Activated CD4-positive, alpha-beta T cell treated with anti-CD3 and anti-CD28 coated beads for 4 hours (primary cell): ENCODE measurements around the gene OBP2B.
"Not testable (repeated sequence)": the region's sequence is repeated elsewhere in the genome, so short reads cannot be mapped to it uniquely, and the experiment has no call there.

Experiments
- DNase-seq, 2 donors: peaks; one replicate each; pipeline ENCODE4 v3.0.0-alpha.2; 2020

Gene OBP2B

DNA sequence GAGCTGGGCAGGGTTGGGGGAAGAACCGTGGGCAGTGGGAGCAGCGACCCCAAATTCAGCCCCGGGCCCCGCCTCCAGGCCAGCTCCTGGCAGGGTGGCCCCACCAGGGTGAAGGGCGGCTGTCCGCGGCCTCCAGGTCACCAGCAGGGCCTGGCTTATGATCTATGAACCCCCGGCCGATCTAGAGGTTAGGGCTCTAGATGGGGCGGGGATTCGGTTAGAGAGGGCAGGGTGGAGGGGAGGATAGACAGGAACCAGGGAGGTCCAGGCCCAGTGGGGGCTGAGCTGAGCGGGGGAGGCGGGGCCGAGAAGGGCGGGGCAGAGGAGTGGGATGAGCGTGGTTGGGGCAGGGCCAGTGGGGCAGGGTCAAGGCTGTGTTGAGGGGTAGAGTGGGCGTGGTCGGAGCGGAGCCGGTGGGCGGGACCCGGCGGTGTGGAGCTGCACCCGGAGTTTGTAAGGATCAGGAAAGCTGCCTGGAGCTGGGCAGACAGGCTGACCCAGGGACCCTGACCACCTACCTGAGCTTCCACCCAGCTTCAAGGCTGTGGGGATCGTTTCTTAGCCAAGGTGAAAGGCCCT is 29.3 kb upstream of the OBP2B start:
- DNase-seq: peak in 1 of 2 donors; percentile 25

DNA sequence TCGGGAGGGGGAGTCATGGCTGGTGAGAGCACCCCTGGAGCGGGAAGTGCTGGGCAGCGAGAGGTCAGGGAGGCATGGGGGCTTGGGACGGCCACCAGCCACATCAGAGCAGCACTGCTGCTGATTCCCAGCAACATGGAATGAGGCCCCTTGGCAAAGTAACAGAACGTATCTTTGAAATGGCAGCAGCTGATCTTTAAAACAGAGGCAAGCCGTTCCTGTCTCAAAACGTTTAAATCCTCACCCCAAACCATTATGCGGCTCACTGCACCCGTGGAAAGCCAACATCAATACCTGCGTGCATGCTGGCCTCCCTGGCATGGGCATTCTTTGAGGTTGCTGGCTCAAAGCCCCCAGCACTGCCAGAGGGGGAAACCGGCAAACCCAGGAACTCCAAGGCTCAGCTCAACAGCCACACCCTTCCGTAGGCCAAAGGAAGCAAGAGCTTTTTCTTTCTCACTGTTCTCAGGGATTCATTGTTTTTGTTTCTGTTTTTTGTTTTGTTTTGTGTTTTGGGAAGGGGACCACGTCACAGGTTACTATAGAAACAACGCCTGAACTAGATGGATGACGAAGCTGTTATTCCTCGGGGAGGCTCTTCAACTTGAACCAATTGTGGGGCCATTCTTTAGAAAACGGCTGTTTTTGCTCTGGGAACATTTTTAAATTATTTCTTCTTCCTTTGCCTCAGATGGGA is 28.1 kb upstream of the OBP2B start:
- DNase-seq: no peak

DNA sequence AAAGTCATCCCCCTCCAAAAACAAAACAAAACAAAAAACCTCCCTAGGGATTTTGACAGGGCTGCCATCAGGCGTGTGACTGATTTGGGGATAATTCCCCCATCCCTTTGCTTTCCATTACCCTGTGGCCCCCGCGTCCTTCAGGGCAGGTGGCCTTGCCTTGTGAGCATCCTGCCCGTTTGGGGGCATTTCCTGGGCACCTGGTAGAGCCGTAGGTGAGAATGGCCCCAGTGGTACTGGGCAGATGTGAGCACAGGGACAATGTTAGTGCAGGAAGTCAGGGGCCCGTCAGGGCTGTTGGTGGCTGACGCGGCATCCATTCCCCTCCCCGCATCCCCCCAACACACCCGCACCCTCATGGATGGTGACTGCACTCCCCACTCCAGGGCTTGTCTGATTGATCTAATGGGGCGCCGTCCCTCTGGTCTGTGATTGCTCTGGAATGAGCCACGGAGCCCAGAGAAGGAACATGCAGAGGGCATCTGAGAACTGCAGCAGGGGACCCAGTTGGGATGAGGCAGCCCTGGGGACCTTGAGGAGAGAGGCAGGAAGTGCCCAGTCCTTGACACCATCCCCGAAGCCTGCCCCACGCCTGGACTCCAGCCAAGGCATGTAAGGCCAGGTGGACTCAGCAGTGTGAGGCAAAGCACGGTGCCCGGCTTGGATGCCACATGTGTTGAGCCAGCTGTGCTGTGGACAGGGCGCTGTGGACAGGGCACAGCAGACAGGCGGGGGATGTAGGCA is 27.4 kb upstream of the OBP2B start:
- not testable (repeated sequence) for DNase-seq

DNA sequence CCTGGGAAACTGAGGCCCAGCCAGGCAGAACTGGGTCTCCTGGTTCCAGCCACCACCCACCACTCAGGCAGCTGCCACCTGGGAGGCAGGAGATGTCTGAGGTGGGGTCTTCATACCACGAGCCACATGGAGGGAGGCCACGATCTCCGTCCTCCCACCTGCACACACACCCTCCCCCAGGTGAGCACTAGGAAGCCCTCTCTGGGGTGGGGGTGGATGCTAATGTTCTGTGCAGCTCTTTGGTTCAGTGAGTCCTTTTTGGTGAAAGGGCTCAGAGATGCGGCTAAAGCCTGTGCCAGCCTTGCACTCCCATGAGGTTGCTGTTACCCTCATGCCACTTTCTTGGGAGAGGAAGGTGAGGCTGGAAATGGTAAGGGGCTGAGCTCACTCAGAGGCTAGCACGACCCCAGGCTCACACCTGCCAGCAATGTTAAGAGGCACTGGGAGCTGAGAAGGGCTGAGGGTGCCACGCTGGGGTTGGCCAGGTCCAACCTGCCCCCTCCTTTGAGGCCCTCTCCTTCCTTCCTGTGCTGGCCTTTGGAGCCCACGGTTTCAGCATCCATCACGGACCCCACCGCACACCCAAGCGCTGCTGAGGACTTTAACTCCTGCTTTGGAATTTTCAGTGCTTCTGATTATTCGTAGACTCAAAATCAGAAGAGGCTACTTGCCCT is 26.6 kb upstream of the OBP2B start:
- no peak for DNase-seq

DNA sequence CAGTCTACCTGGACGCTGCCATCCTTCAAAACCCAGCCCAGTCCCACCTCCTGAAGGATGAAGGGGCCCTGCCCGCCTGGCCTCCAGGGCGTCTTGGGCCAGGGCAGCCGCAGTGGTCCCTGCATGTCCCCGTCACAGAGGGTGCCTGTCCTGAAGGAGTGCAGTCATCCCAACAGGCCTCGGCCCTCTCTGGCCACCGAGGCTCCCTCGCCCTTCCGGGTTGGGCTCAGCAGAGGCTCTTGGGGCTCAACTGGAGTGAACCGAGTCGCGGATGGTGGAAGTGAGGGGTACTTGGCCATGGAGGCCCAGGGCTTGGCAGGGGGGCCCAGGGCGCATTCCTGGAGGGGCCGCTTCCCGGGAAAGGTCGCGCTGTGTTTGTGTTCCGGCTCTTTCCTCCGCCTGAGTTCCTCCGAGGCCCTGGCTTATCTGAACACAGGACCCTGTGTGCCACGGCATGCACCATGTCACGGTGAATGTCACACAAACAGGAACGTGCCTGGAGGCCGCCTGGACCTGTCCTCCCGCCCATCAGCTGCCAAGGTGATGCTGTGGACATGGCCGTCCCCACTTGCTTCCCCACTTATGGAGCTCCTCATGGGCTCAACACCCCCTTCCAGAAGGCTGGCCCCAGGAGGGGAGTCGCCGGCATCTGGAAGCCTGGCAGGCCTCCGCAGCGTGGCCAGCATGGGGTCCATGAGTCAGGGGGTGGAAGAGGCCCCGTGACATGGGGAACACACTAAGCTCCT is 25.7 kb upstream of the OBP2B start:
- DNase-seq: no peak

DNA sequence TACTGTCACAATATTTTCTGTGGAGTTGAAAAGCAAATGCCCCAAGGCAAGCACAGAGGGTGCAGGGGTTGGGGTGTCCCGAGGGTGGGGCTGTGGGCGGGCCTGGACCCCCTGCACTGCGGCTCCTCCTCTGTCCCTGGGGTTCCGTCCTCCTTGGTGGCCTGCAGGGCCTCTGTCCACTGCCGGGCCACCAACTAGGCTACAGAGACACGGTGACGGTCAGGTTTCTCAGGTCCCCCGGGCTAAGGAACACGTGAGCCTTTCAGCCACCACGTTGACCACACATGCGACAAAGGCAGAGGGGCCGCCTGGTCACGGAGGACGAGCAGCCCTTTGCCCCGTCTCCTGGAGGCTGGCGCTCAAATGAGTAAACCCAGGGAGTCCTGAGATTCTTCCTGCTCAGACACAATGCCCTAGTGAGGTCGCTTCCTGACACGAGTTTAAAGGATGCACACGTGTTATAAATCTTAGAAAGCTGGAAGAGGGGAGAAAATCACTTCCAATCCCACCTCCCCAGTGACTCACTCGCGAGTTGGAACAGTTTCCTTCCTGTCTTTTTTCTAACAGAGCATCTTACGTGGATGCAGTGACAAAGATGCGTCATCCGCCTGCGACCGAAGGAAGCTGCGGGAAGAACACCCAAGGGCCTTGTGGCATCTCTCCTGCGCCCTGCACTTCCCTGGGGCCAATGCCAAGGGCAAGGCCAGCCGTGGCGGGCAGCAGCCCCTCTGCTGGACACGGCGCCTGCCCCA is 24.8 kb upstream of the OBP2B start:
- no peak for DNase-seq

DNA sequence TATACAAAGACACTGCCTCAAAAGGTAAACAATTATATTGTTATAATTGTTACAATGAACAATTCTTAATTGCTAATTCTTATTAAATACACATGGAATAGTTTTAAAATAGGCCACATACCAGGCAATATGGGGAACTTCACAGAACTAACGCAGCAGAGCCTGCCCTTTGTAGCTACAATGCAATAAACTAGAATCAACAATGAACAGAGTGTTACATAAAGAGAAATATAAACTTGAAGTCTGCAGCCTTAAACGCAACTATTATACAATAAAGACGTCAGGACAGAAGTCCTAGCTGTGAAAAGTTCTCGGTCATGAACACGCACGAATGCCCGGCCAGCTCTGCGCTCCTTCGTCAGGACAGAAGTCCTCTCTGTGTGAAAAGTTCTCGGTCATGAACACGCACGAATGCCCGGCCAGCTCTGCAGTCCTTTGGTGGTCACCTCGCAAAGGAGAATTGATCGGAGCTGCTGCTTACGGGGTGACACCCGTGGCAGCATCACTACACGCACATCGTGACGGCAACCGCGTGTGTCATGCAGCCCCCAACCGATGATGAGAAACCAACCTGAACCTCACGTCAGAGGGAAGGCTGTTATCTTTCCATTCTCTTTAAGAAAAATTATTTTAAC is 23.0 kb upstream of the OBP2B start:
- not testable (repeated sequence) for DNase-seq

DNA sequence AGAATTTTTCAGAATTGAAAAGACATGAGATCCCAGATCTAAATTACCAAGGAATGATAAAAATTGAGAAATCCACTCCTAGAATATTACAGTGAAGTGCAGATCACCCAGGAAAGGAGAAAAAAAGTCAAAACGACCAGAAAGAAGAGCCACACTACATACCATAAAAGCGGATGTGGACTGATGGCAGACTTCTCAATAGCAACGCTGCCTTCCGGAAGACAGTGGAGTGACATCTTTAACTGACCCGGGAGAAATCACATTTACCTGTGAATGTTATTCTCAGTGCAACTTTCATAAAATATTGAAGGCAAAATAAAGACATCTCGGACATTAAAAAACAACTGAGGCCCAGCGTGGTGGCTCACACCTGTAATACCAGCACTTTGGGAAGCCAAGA is 21.5 kb upstream of the OBP2B start:
- DNase-seq: not testable (repeated sequence)

DNA sequence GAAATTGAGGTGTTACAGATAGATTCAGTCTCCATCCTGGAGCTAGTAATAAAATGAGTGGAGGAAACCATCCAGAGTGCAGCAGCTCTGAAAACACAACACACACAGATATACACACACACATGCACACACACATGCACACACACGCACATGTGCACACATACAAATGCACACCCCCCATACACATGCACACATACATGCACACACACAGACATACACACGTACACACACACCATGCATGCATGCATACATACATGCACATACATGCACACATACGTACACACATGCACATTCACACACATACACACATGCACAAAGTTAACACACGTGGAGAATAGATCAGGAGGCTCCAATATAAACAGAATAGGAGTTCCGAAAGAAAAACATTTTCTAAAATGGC is 21.0 kb upstream of the OBP2B start:
- no peak for DNase-seq

DNA sequence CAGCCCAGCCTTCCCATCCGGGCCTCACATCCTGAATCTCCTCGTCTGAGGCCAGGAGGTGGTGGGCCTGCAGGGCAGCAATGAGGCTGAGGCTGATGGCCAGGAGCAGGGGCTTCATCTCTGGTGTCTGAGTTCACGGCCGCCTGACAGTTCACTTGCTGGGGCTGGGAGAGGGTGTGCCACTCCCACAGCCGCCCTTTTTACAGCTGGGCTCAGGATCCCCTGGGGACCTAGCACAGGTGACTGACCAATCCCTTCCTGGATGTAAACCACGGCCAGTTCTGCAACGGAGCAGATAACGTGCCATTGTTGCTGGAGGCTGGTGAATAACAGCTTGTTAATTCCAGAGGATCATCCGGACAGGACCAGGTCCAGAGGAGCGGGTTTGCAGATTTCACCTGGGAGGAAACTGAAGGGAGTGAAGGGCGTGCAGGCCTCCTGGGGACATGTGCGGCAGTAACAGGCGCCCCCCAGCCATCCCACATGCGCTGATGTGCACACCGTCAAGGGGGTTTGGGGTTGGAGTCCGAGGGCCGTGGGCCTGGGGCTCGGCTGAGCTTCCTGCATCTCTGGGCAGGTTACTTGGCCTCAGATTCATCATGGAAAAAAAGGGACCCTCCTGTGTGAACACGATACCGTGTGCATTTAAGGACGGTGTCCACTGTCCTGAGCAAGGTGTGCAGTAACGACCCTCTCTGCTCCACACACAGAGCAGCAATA is 19.6 kb upstream of the OBP2B start:
- DNase-seq: not testable (repeated sequence)

DNA sequence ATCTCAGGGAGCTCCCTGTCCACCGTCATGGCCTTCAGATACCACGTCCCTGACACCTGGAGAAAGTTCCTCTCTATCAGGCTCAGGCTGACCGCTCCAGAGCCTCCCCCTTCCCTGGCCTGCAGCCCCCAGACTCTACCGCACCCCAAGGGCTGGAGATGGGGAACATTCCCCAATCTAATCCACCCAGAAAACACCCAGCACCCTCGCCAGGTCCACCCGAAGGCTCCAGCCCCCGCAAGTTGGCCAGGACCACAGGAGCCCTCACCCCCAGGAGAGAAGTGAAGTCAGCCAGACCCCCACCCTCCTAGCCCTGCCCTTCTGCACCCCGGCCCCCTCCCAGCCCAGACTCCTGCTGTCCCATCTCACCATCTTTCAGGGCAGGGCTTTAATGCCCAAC is 18.9 kb upstream of the OBP2B start:
- not testable (repeated sequence) for DNase-seq

DNA sequence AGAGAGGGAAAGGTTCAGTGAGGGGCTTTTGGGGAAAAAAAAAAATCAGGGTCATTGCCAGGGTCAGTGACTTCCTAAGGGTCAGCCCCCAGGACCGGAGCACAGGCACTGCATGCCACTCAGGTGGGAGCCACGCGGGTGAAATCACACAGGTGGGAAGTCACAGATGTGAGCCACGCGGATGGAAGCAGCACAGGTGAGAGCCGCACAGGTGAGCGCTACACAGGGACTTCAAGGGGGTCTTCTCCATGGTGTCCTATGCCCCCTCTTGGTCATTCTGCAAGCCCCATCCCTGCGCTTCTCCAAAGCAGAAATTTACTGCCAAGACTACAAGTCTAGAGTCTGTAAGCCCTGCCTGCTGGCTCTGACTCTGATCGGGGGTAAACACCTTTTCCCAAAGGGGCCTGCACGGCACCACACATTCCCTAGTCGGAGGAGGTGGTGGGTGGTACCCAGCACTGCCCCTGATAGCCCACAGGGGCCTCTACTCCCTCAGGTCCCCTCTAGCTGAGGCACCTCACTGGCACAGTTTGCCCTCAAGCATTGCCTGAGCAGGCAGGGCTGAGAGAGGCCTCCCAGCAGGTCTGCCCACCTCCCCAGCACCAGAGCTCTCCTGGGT is 18.3 kb upstream of the OBP2B start:
- DNase-seq: no peak

DNA sequence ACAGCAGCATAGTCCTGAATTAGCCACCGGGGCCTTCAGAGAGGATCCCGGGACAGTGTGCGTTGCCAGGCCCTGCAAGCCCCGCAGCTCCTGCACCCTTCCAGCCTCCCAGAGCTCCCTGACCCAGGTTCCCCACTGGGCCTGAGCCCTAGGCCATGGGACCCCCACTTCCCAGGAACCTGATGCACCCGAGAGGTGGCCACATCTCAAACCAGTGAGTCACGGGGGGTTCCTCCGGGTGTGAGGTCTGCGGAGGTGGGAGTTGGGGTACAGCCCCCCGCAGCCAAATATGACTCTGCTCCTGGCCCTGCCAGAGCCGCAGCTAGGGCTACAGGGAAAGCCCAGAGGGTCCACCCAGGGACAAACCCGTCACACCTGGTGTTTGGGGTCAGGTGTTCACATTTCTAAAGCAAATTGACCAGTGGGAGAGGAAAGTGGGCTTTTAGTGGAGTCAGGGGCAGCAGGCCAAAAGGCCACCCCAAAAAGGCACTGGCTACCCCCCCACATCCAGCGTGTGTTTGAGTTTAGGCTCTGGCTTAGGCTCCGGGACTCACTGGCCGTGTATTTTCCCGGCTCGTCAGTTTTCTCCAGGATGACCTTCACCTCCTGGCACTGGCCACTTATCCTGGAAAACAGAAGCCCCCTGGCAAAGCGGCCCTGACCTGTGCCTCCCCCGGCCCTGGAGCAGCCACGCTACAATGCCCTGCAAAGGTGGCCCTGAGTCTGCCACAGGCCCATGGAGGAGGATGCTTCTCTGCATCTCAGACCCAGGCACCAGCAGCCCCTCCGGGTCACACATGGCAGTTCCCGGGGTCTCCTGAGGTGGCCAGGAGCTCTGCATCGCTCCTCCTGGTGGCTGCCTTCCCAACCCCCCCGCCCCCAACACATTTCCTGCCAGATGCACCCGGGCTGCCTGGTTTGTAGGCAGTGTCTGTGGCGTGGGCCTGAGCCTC is 17.4 kb upstream of the OBP2B start:
- no peak for DNase-seq

DNA sequence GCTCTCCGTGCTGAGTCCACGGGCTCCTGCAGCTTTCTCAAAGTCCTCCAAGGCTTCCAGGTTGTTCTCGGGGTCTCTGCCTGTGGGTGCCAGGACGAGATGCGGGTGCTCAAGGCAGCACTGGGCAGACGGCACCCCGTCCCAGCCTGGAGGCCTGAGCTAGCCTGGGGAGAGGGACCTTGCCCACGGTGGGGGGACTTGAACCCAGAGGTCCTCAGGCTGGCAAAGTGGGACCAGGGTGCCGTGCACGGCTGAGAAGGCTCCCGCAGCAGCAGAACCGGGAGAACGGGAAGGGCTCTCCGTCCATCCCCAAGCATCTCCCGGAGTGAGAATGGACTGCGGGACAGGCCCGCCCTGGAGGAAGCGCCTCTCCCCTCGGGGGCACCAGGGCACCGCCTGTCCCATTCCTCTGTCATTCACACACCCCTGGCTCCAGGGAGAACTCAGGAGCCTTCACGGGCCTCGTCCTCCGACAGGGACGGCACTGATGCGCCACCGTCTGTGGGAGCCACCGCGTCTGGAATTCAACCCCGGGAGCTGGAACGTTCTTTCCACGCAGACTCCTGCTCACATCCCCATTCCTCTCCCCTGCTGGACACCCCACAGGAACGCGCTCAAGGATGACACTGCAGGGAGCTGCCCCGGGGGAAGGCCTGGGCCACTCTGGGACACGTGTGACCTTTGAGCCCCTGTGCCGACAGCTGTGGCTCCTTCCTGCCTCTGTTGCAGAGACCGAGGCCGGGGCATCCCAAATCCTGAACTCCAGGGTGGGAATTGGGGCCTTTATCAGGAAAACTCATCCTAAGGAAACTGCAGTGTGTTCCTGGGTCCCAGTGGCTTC is 16.3 kb upstream of the OBP2B start:
- no peak for DNase-seq

DNA sequence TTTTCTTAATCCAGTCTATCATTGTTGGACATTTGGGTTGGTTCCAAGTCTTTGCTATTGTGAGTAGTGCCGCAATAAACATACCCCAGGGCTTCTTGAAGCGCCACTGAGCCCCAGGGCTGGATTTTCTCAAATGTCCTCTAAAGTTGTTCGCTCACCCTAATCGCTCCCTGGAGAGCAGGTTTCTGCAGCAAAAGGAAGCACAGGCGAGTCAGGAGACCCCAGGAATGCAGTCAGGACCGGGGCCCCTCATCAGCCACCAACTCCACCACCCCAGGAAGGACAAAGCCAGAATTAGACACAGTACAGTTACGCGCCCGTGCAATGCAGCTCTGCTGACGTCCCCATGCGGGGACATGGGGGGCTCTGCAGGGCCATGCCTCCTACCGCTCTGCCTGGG is 15.7 kb upstream of the OBP2B start:
- DNase-seq: no peak

DNA sequence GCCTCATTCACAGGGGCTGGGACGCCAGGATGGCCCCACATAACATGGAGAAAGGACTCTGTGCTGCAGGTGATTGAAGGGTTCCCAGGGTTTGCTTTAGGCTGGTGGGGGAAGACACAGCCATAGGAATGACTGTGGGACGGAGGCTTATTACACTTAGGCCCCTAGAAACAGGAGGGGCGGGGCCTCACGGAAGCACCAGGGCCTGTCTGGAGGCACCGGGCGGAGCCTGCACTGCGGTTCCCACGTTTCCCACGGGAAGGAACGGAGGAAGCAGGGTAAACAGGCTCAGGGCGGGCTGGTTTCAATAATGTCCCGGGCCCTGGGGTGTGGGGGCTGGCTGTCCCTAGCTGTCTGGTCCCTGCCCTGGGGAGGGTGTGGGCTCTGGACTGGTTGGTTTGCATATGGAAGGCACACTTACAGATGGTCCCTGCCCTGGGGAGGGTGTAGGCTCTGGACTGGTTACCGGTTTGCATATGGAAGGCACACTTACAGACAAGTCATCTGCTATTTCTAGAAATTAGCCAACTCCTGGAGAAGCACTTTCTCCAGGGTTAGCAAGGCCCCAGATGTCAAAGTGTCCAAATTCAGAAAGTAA is 14.2 kb upstream of the OBP2B start:
- DNase-seq: not testable (repeated sequence)

DNA sequence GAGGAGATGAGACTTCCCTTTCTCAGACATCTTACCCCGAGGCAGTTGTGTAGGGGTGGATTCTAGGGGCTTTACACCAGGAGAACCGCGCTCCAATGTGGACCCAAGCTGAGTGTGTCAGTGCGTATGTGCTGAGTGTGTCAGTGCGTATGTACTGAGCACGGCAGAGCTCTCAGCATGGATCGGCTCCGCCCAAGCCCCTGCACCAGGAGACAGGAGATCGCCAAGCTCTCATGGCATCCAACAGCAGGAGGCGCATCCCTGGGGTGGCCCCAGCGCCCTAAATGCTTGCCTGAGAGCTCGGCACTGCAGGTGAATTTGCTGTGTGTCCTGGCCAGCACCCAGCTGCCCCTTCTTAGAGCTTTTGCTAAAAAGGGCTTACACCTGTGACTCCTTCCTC is 12.9 kb upstream of the OBP2B start:
- DNase-seq: not testable (repeated sequence)
